K562 (cell line): ENCODE results near the gene PRDM15. TPM values are rescaled to one million over a fixed set of nuclear protein-coding genes. Genes with fewer than 3 reads are reported as not detected.

Experiments used
- ATAC-seq: fragments of 200-7000 bp; cut with Tn5 transposase; 3 replicates; pipeline ENCODE4 v1.9.1; 2020; ENCODE audit warnings: moderate library complexity
- BruUV-seq: library from RNA; stranded (reverse); fragments of 400-500 nt; replicated peaks from 2 replicates; lab custom pipeline; 2021; lab: Mats Ljungman, UMichigan
- CTCF ChIA-PET: fragments of 300-600 bp; formaldehyde crosslinking; extraction: SDS; loops from one replicate; lab custom pipeline; 2021; ENCODE audit warnings: low intra/inter-chr PET ratio; lab: Yijun Ruan, JAX
- POLR2A ChIA-PET: fragments of 300-600, 350-650 bp; sonication (Branson Sonifier 250); formaldehyde crosslinking; extraction: SDS; loops from one replicate; lab custom pipeline; 2021; ENCODE audit warnings: antibody characterized with exemption, inconsistent platforms; lab: Yijun Ruan, JAX
- DNase-seq, 4 experiments: peaks; one replicate each; pipeline versions ENCODE4 v3.0.0 to v3.0.0-alpha.2; 2011 to 2018; ENCODE audit warnings: low spot score in 3 of 4, mixed read lengths in 3 of 4; ENCODE audit errors: extremely low read depth in 1 of 4
- FAIRE-seq: peaks from 2 replicates; lab custom pipeline; 2011; peaks lifted over from hg19 to GRCh38; lab: Jason Lieb, UNC
- H2AFZ ChIP-seq: 2 replicates; pipeline ENCODE4 v1.6.0; 2011; ENCODE audit warnings: low read depth, low read length, control low read depth, inconsistent platforms
- H3K27ac ChIP-seq: fragments of 200-600 bp; 3 replicates; pipeline ENCODE4 v1.8.0; 2011; ENCODE audit warnings: low read depth, mild to moderate bottlenecking, control low read depth, inconsistent platforms, low read length, moderate library complexity, mixed read lengths; ENCODE audit errors: extremely low read depth
- H3K27me3 ChIP-seq, 2 experiments: fragments of 300-600 bp in 1 of 2; 2 replicates in 1 of 2; 3 replicates in 1 of 2; pipeline versions ENCODE4 v1.6.0 to v1.8.0; 2011; ENCODE audit warnings: inconsistent platforms in 2 of 2, low read length in 2 of 2, mild to moderate bottlenecking in 1 of 2, mixed read lengths in 1 of 2, moderate library complexity in 1 of 2; ENCODE audit not compliant: control insufficient read depth in 2 of 2, insufficient read depth in 2 of 2
- H3K36me3 ChIP-seq: fragments of 300-600 bp; 3 replicates; pipeline ENCODE4 v1.8.0; 2011; ENCODE audit warnings: mild to moderate bottlenecking, low read length, inconsistent platforms; ENCODE audit not compliant: control insufficient read depth, insufficient read depth
- H3K4me1 ChIP-seq, 2 experiments: fragments of 200-600 bp in 1 of 2; replicated peaks in 1 of 2; 2 replicates in 1 of 2; 3 replicates in 1 of 2; pipeline versions ENCODE4 v1.5.1 to v1.8.0; 2011; ENCODE audit warnings: inconsistent platforms in 2 of 2, low read length in 2 of 2, mild to moderate bottlenecking in 1 of 2, mixed read lengths in 1 of 2, moderate library complexity in 1 of 2; ENCODE audit not compliant: control insufficient read depth in 2 of 2, insufficient read depth in 2 of 2
- H3K4me2 ChIP-seq: 2 replicates; pipeline ENCODE4 v1.6.1; 2011; ENCODE audit warnings: low read length, control low read depth, inconsistent platforms, mixed read lengths; ENCODE audit not compliant: insufficient read depth
- H3K4me3 ChIP-seq: fragments of 200-600 bp; sonication (generic), shearing (Covaris generic); 2 replicates; pipeline ENCODE4 v1.5.1; 2016; ENCODE audit warnings: control low read depth, inconsistent platforms
- H3K79me2 ChIP-seq: fragments of 200-600 bp; 3 replicates; pipeline ENCODE4 v1.8.0; 2011; ENCODE audit warnings: low read length, inconsistent platforms; ENCODE audit not compliant: control insufficient read depth, insufficient read depth
- H3K9ac ChIP-seq, 2 experiments: 2 replicates each; pipeline versions ENCODE4 v1.6.0 to v1.6.1; 2011; ENCODE audit warnings: low read depth in 2 of 2, low read length in 2 of 2, control low read depth in 1 of 2, inconsistent platforms in 1 of 2, mild to moderate bottlenecking in 1 of 2, mixed read lengths in 1 of 2; ENCODE audit not compliant: insufficient read depth in 1 of 2
- H3K9me1 ChIP-seq: one replicate; pipeline ENCODE4 v1.6.0; 2011; ENCODE audit warnings: inconsistent platforms, mild to moderate bottlenecking, low read length, moderate library complexity; ENCODE audit not compliant: control insufficient read depth, insufficient read depth
- H3K9me3 ChIP-seq: replicated peaks from 2 replicates; pipeline ENCODE4 v1.5.1; 2011; ENCODE audit warnings: low read depth, low read length, inconsistent platforms; ENCODE audit not compliant: control insufficient read depth, insufficient read depth
- H4K20me1 ChIP-seq: replicated peaks from 2 replicates; pipeline ENCODE4 v1.6.1; 2011; ENCODE audit warnings: low read length, inconsistent platforms, mixed read lengths; ENCODE audit not compliant: control insufficient read depth, insufficient read depth
- CTBP1 ChIP-seq: fragments of 450-650 bp; IDR thresholded peaks from 2 replicates; pipeline ENCODE4 v1.6.1; 2016; ENCODE audit warnings: borderline replicate concordance
- CTCF ChIP-seq, 3 experiments: IDR thresholded peaks in 2 of 3; conservative IDR thresholded peaks in 1 of 3; 2 replicates each; pipeline ENCODE4 v1.5.1; 2011 to 2012; ENCODE audit warnings: low read length in 3 of 3, mild to moderate bottlenecking in 3 of 3, control low read depth in 2 of 3, improper control_type of control experiment in 1 of 3, inconsistent platforms in 1 of 3, low read depth in 1 of 3, mixed read lengths in 1 of 3, moderate library complexity in 1 of 3; ENCODE audit not compliant: insufficient read depth in 2 of 3
- DLX4 ChIP-seq: fragments of 250-450 bp; sonication (Bioruptor Pico); IDR thresholded peaks from 2 replicates; pipeline ENCODE4 v1.6.1; 2021; ENCODE audit warnings: mild to moderate bottlenecking
- HCFC1 ChIP-seq: IDR thresholded peaks from 2 replicates; pipeline ENCODE4 v1.6.1; 2012; ENCODE audit warnings: low read depth, low read length, improper control_type of control experiment
- KAT7 ChIP-seq: sonication (generic); formaldehyde crosslinking; IDR thresholded peaks from 2 replicates; pipeline ENCODE4 v1.8.0; 2022; ENCODE audit warnings: missing genetic modification reagents, mild to moderate bottlenecking, borderline replicate concordance
- NR2C1 ChIP-seq, 2 experiments: fragments of 450-650 bp; IDR thresholded peaks; 2 replicates each; pipeline ENCODE4 v1.6.1; 2017; ENCODE audit warnings: mild to moderate bottlenecking in 2 of 2, antibody characterized with exemption in 1 of 2, inconsistent platforms in 1 of 2, missing compliant biosample characterization in 1 of 2, missing genetic modification characterization in 1 of 2
- RAD21 ChIP-seq, 2 experiments: fragments of 250-450 bp in 1 of 2; fragments of 450-650 bp in 1 of 2; sonication (Bioruptor Pico) in 1 of 2; formaldehyde crosslinking in 1 of 2; IDR thresholded peaks in 1 of 2; conservative IDR thresholded peaks in 1 of 2; 2 replicates each; pipeline versions ENCODE4 v1.4.0 to v1.8.0; 2020 to 2022; ENCODE audit warnings: mild to moderate bottlenecking in 2 of 2, moderate library complexity in 1 of 2
- TEAD1 ChIP-seq, 2 experiments: fragments of 450-650 bp in 1 of 2; sonication (generic) in 1 of 2; formaldehyde crosslinking; IDR thresholded peaks; 2 replicates each; pipeline versions ENCODE4 v1.4.0 to v1.8.0; 2020 to 2022; ENCODE audit warnings: mild to moderate bottlenecking in 2 of 2, missing genetic modification reagents in 1 of 2
- XRCC5 ChIP-seq: fragments of 200-400 bp; formaldehyde crosslinking; IDR thresholded peaks from 2 replicates; pipeline ENCODE4 v1.6.1; 2017; ENCODE audit warnings: low read depth, mild to moderate bottlenecking, low read length
- ZBTB33 ChIP-seq: sonication (generic); formaldehyde crosslinking; IDR thresholded peaks from 2 replicates; pipeline ENCODE4 v1.8.1; 2023; ENCODE audit warnings: mild to moderate bottlenecking, missing genetic modification reagents
- ZBTB7A ChIP-seq: IDR thresholded peaks from 2 replicates; pipeline ENCODE4 v1.6.1; 2011; ENCODE audit warnings: low read depth, mild to moderate bottlenecking, low read length, moderate library complexity, borderline replicate concordance; ENCODE audit not compliant: control insufficient read depth
- WGBS: fragments of 100-300 bp; shearing (Covaris generic); methylation state at CpG from one replicate; pipeline ENCODE4 v1.1.6; 2016; ENCODE audit warnings: low coverage, mixed read lengths; ENCODE audit not compliant: insufficient coverage; ENCODE audit errors: missing lambda C conversion rate; 5-methylcytosine and 5-hydroxymethylcytosine counted together
- in situ Hi-C: fragments of 300-500 bp; cut with MboI; formaldehyde crosslinking; loops from 4 replicates; pipeline ENCODE4 v1.15.0; 2018; ENCODE audit warnings: inconsistent platforms, mixed read lengths
- intact Hi-C: fragments of 100-400 bp; cut with micrococcal nuclease; formaldehyde crosslinking; loops from 2 replicates; pipeline ENCODE4 v1.14.2; 2022
- polyA plus RNA-seq, 8 experiments: library from polyadenylated mRNA; depleted of rRNA in 4 of 8; stranded (reverse) in 5 of 8; unstranded in 3 of 8; fragments of >200 nt; fragmentation: Nextera tagmentation in 2 of 8; fragmentation: Illumina TruSeq in 1 of 8; extraction: Ambion mirVana in 2 of 8; extraction: Trizol in 1 of 8; gene quantifications; 2 replicates each; pipeline versions ENCODE4 v1.2.1 to v1.2.3, GENCODE V29; 2011 to 2014; ENCODE audit warnings: inconsistent platforms in 1 of 8, missing spikeins in 1 of 8
- total RNA-seq, 7 experiments: library from RNA; depleted of rRNA in 6 of 7; stranded (reverse); fragments of >200 nt in 6 of 7; fragmentation: Illumina TruSeq in 2 of 7; extraction: Trizol in 2 of 7; gene quantifications; 2 replicates each; pipeline versions ENCODE4 v1.2.1 to v1.2.3, GENCODE V29; 2011 to 2021; ENCODE audit warnings: low replicate concordance in 1 of 7

Gene PRDM15
- total and polyA plus RNA-seq, 9 of the 15 experiments (the other 6 are each of a cell fraction or from before 2014, with no cell fraction given), result 0.93 to 9.2 (median 6.2) TPM

GRCh38 chr21:41847066-41847804, 31.9 kb downstream of the PRDM15 start:
- Histone ChIP-seq H3K4me1 (peaks cover 14 to 31% of the 10 kb centered on the region in 2 experiments; a peak in 4 of 5 replicates), H3K4me3 (no peak overlapping the region), H3K4me2 (peak overlapping the region; percentile 17; the same call in 1 of the 2 replicates), H2AFZ (peak overlapping the region; percentile 82), H3K9ac (peak overlapping the region in 1 of 2 experiments; percentile 7; a peak in 1 of 4 replicates), H3K27ac (peak overlapping the region; percentile 16; the same call in 1 of the 3 replicates), H3K27me3 (no peaks in the 10 kb centered on the region), H3K9me1 (no peaks in the 10 kb centered on the region), H4K20me1 (no peaks in the 10 kb centered on the region), H3K36me3 (peaks cover 37% of the 10 kb centered on the region; the same call in 2 of the 3 replicates), H3K79me2 (no peaks in the 10 kb centered on the region), H3K9me3 (no peaks in the 10 kb centered on the region)
- intact Hi-C loops, result loop anchor here (2.0 kb wide), 1 partner anchor 30 kb away; no protein-coding TSS in a partner anchor
- in situ Hi-C loops, result no loop called here
- BruUV-seq, result no TSS peak
- DNase-seq (peak; percentile 63 to 66 (median 64)), FAIRE-seq (peak; percentile 67), ATAC-seq (peak; percentile 93)
- CTCF ChIA-PET, result interaction anchor here (1.0 to 1.6 kb wide), 2 partner anchors 30 to 235 kb away, joined by 3 read pairs; no protein-coding TSS in a partner anchor
- 71% methylated on average over 20 of the region's 21 CpGs for WGBS
- POLR2A ChIA-PET, result interaction anchor here (0.7 to 1.3 kb wide), 7 partner anchors 9 to 534 kb away, joined by 3 to 4 read pairs (median 3); partner anchors contain the start of gene PRDM15
- TF ChIP-seq ZBTB33 (CRISPR knock-in tag) (peak; percentile 100), ZBTB7A (no peak), NR2C1 (IDR thresholded peaks at IDR 0.05) (no peak), NR2C1 (tag; IDR thresholded peaks at IDR 0.05) (0 out of 2 replicates have a peak, but pooled peaks have one; percentile 12), CTBP1 (peak; percentile 37; the same call in 1 of the 2 replicates), KAT7 (no peak), DLX4 (CRISPR knock-in tag) (no peak), CTCF (IDR thresholded peaks at IDR 0.05 in 2 of 3, conservative IDR thresholded peaks at IDR 0.05 in 1 of 3; ENCODE audit: insufficient read depth in 2 of 3, low read depth in 1 of 3, low read length in 3 of 3) (peak; percentile 59 to 64 (median 62)), HCFC1 (peak; percentile 21; the same call in 1 of the 2 replicates), XRCC5 (0 out of 2 replicates have a peak, but pooled peaks have one; percentile 40), RAD21 (CRISPR knock-in tag; conservative IDR thresholded peaks at IDR 0.05 in 1 of 2, IDR thresholded peaks at IDR 0.05 in 1 of 2) (peak in 1 of 2 experiments; percentile 64; a peak in 2 of 4 replicates), TEAD1 (CRISPR knock-in tag; IDR thresholded peaks at IDR 0.05) (0 out of 4 replicates have a peak, but pooled peaks of 1 of the 2 experiments have one; percentile 25)
